ENCODE measurements around the gene GLIPR1L2. TPM values are rescaled to one million over a fixed set of nuclear protein-coding genes. Genes with fewer than 3 reads are reported as not detected.
"Not testable (repeated sequence)": the region's sequence is repeated elsewhere in the genome, so short reads cannot be mapped to it uniquely, and the experiment has no call there.

GLIPR1L2 gene
- total RNA-seq, 4 donors from 2014 or later = 0.95 TPM; not detected in 3

DNA sequence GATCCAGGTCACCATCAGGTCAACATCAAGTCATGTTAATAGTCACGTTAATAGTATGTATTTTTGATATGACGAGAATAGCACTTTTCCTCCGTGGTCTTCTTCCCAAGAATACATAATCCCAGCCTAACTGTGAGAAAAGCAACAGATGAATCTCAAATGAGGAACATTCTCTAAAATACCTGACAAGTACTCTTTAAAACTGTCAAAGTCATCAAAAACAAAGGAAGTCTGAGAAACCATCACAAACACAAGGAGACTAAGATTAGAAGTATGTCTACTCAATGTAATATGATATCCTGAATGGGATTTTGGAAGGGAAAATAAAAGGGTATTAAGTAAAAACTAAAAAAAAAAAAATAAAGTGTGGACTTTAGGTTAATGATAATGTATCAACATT is 52.8 kb downstream of the GLIPR1L2 start:
- no peak overlapping the region for H3K4me3 ChIP-seq
- WGBS, 2 donors (ENCODE audit: low coverage in 1 of 2) = 58 to 75% methylated on average over 3 of the region's 3 CpGs

DNA sequence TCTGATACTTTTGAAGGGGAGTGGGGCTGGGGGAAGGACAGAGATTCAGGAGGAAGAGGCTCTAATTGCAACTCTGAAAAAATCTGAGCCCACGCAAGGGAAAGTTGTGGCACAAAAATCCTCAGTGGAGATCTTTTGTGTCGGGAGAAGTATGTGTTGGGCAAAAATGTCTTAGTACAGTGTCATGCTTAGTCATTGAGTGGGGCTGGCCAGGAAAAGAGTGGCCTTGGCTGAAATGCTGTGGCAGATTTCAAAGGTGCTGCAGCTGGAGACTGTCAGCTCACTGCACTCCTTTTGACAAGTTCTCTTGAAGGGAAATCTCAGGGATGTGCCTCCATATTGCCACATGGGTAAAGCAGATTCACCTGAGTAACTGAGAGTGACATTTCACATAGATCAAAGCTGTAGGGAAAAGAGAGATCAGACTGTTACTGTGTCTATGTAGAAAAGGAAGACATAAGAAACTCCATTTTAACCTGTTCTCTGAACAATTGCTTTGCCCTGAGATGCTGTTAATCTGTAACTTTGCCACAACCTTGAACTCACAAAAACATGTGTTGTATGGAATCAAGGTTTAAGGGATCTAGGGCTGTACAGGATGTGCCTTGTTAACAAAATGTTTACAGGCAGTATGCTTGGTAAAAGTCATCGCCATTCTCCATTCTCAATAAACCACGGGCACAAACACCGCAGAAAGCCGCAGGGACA is 53.7 kb downstream of the GLIPR1L2 start:
- no peak for DNase-seq
- TF ChIP-seq, protein P1, sequence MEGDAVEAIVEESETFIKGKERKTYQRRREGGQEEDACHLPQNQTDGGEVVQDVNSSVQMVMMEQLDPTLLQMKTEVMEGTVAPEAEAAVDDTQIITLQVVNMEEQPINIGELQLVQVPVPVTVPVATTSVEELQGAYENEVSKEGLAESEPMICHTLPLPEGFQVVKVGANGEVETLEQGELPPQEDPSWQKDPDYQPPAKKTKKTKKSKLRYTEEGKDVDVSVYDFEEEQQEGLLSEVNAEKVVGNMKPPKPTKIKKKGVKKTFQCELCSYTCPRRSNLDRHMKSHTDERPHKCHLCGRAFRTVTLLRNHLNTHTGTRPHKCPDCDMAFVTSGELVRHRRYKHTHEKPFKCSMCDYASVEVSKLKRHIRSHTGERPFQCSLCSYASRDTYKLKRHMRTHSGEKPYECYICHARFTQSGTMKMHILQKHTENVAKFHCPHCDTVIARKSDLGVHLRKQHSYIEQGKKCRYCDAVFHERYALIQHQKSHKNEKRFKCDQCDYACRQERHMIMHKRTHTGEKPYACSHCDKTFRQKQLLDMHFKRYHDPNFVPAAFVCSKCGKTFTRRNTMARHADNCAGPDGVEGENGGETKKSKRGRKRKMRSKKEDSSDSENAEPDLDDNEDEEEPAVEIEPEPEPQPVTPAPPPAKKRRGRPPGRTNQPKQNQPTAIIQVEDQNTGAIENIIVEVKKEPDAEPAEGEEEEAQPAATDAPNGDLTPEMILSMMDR (IDR thresholded peaks at IDR 0.05) = no peak
- TF ChIP-seq POLR2A (IDR thresholded peaks at IDR 0.05) (no peak), POLR2AphosphoS5 (IDR thresholded peaks at IDR 0.05) (no peak), EP300 (IDR thresholded peaks at IDR 0.05; ENCODE audit: low read depth) (no peak)
- Histone ChIP-seq H3K27ac (no peak overlapping the region), H3K36me3 (no peaks in the 10 kb centered on the region), H3K4me1 (peaks cover 0 to 13% (median 0%) of the 10 kb centered on the region in 4 donors), H3K9me3 (no peaks in the 10 kb centered on the region), H3K27me3 (no peaks in the 10 kb centered on the region), H3K4me3 (no peak overlapping the region)
- intact Hi-C loops (cut with DNase I; ENCODE audit: low total_unique reads) = no loop called here
- 89 to 90% methylated on average over 5 to 6 of the region's 6 CpGs for WGBS, 2 donors (ENCODE audit: low coverage in 1 of 2)
- in situ Hi-C loops (cut with MboI; ENCODE audit: low pct_ligation_motif_present in 1 of 4, low pct_unique_long_range_greater_than_20kb in 1 of 4, low sequenced_read_pairs in 3 of 4) = no loop called here

More for the DNA sequence above, 52.8 kb downstream of the GLIPR1L2 start:
- peaks cover 0 to 13% (median 0%) of the 10 kb centered on the region in 4 donors for H3K4me1 ChIP-seq
- TF ChIP-seq, protein P1 (IDR thresholded peaks at IDR 0.05) = no peak
- no peaks in the 10 kb centered on the region for H3K9me3 ChIP-seq
- no peaks in the 10 kb centered on the region for H3K36me3 ChIP-seq
- no peaks in the 10 kb centered on the region for H3K27me3 ChIP-seq
- no peak for DNase-seq
- intact Hi-C loops (cut with DNase I; ENCODE audit: low total_unique reads) = no loop called here
- in situ Hi-C loops (cut with MboI; ENCODE audit: low pct_ligation_motif_present in 1 of 4, low pct_unique_long_range_greater_than_20kb in 1 of 4, low sequenced_read_pairs in 3 of 4) = no loop called here
- H3K27ac ChIP-seq = no peak overlapping the region

DNA sequence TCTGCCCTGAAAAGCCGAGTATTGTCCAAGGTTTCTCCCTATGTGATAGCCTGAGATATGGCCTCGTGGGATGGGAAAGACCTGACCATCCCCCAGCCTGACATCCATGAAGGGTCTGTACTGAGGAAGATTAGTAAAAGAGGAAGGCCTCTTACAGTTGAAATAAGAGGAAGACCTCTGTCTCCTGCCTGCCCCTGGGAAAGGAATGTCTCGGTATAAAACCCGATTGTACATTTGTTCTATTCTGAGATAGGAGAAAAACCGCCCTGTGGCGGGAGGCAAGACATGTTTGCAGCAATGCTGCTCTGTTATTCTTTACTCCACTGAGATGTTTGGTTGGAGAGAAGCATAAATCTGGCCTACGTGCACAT is 54.2 kb downstream of the GLIPR1L2 start:
- in situ Hi-C loops (cut with MboI; ENCODE audit: low pct_ligation_motif_present in 1 of 4, low pct_unique_long_range_greater_than_20kb in 1 of 4, low sequenced_read_pairs in 3 of 4); H3K4me3 ChIP-seq; H3K36me3 ChIP-seq; H3K27me3 ChIP-seq; intact Hi-C loops (cut with DNase I; ENCODE audit: low total_unique reads); H3K27ac ChIP-seq; H3K9me3 ChIP-seq; DNase-seq: not testable (repeated sequence)
- WGBS, 2 donors (ENCODE audit: low coverage in 1 of 2) = 63 to 74% methylated on average over 7 of the region's 7 CpGs
- H3K4me1 ChIP-seq = peaks cover 0 to 13% (median 0%) of the 10 kb centered on the region in 4 donors

DNA sequence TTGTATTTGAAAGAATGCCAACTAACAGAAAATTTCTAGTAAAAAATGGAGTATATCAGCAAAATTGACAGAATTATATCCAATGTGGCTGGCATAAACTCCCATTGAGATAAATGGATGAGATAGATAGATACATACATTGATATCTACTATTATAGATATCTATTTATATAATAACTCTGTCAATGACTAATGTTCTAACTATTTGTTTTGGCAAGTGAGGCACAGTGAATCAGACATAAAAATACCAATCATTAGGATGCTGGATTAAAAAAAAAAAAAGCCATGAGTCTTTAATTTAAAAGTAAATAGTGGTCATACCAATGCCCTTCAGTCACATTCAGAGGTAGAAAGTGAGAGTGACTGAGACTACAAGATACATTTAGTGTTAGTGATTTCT is 56.0 kb downstream of the GLIPR1L2 start:
- in situ Hi-C loops (cut with MboI; ENCODE audit: low pct_ligation_motif_present in 1 of 4, low pct_unique_long_range_greater_than_20kb in 1 of 4, low sequenced_read_pairs in 3 of 4) = no loop called here

More for the DNA sequence above, 56.0 kb downstream of the GLIPR1L2 start:
- Histone ChIP-seq H3K36me3 (no peaks in the 10 kb centered on the region), H3K27ac (no peak overlapping the region), H3K27me3 (no peaks in the 10 kb centered on the region), H3K9me3 (no peaks in the 10 kb centered on the region), H3K4me3 (no peak overlapping the region), H3K4me1 (peaks cover 0 to 13% (median 0%) of the 10 kb centered on the region in 4 donors)
- DNase-seq = no peak
- TF ChIP-seq POLR2AphosphoS5 (IDR thresholded peaks at IDR 0.05) (no peak), EP300 (IDR thresholded peaks at IDR 0.05; ENCODE audit: low read depth) (no peak), POLR2A (IDR thresholded peaks at IDR 0.05) (no peak)
- TF ChIP-seq, protein P1 (IDR thresholded peaks at IDR 0.05) = no peak
- intact Hi-C loops (cut with DNase I; ENCODE audit: low total_unique reads) = no loop called here
